Heart left ventricle (tissue), 16 donors: ENCODE data around the gene INO80. TPM values are rescaled to one million over a fixed set of nuclear protein-coding genes. Genes with fewer than 3 reads are reported as not detected.

Source experiments
- ATAC-seq, 4 donors: fragments of 200-7000 bp; cut with Tn5 transposase; one replicate each; pipeline ENCODE4 v1.9.1; 2020 to 2022; ENCODE audit warnings: moderate library complexity in 4 of 4, mild to moderate bottlenecking in 3 of 4, moderate number of reproducible peaks in 1 of 4
- DNase-seq, 5 donors: peaks; one replicate each; pipeline ENCODE4 v3.0.0-alpha.2; 2020
- H3K27ac ChIP-seq, 12 donors: fragments of 200-600 bp; sonication (generic) in 4 of 12; one replicate each; pipeline versions ENCODE4 v1.5.0 to v1.8.0; 2016 to 2022; ENCODE audit warnings: mild to moderate bottlenecking in 2 of 12
- H3K27me3 ChIP-seq, 9 donors: fragments of 200-600 bp; sonication (generic) in 2 of 9; one replicate each; pipeline versions ENCODE4 v1.5.1 to v1.8.0; 2016 to 2022; ENCODE audit warnings: mild to moderate bottlenecking in 3 of 9
- H3K36me3 ChIP-seq, 9 donors: fragments of 200-600 bp; sonication (generic) in 2 of 9; one replicate each; pipeline versions ENCODE4 v1.5.0 to v1.8.0; 2018 to 2022; ENCODE audit warnings: mild to moderate bottlenecking in 2 of 9
- H3K4me1 ChIP-seq, 12 donors: fragments of 200-600 bp; sonication (generic) in 4 of 12; one replicate each; pipeline versions ENCODE4 v1.5.0 to v1.8.0; 2016 to 2022; ENCODE audit warnings: mild to moderate bottlenecking in 3 of 12
- H3K4me3 ChIP-seq, 12 donors: fragments of 200-600 bp; sonication (generic) in 4 of 12; one replicate each; pipeline versions ENCODE4 v1.5.0 to v1.8.0; 2017 to 2022; ENCODE audit warnings: mild to moderate bottlenecking in 9 of 12, moderate library complexity in 4 of 12
- H3K9me3 ChIP-seq, 12 donors: fragments of 200-600 bp; sonication (generic) in 4 of 12; one replicate each; pipeline versions ENCODE4 v1.5.0 to v1.8.0; 2016 to 2022; ENCODE audit warnings: mild to moderate bottlenecking in 1 of 12
- POLR2A ChIP-seq, 2 donors: fragments of 450-650 bp; IDR thresholded peaks; one replicate each; pipeline ENCODE4 v1.6.1; 2017; ENCODE audit warnings: antibody characterized with exemption in 2 of 2, mild to moderate bottlenecking in 2 of 2, moderate library complexity in 2 of 2
- WGBS, 4 donors: extraction: QIAGEN DNeasy Blood & Tissue Kit in 2 of 4; methylation state at CpG; one replicate each; pipeline versions ENCODE4 v1.1.5 to v1.1.7; 2013 to 2018; 5-methylcytosine and 5-hydroxymethylcytosine counted together
- intact Hi-C, 10 donors: fragments of 100-400 bp; cut with DNase I; formaldehyde crosslinking; loops; one replicate each; pipeline versions ENCODE4 v1.11.1 to v1.14.2; 2022
- polyA plus RNA-seq, 2 donors: library from polyadenylated mRNA; stranded (reverse); fragments of 200-250 nt; gene quantifications; one replicate each; pipeline ENCODE4 v1.2.3, GENCODE V29; 2013
- total RNA-seq, 9 donors: library from RNA; depleted of rRNA in 2 of 9; stranded (reverse); fragments of >200 nt in 2 of 9; fragmentation: NEBNext Ultra II Directional in 3 of 9; extraction: Animal tissue kit (Norgen Biotek cat#: 25700) in 3 of 9; gene quantifications; one replicate each; pipeline versions ENCODE4 v1.1.0 to v1.2.4, GENCODE V29; 2016 to 2023
- TF ChIP-seq, protein P1 (sequence below), 12 donors: fragments of 200-600 bp; sonication (generic) in 4 of 12; IDR thresholded peaks; one replicate each; pipeline versions ENCODE4 v1.5.0 to v1.8.0; 2018 to 2022; ENCODE audit warnings: antibody characterized with exemption in 12 of 12, mild to moderate bottlenecking in 5 of 12
- donor health status: ischemic (EF 13 %, LVEDD 7.1; RV severe dilation, severe dysfunction).
- donor health status: healthy with polysubstance abuse.
- donor health status: DM: no; HTN: yes; CAD: no.
- donor health status: DM: no; HTN: no; CAD: no.
- donor health status: ischemic (EF 25% LVEDD 6.9; RV normal size, moderate dysfunction).
- donor health status: ischemic (EF 25% LVEDD 5.7; RV mildly dilated, moderate dysfunction).
- donor health status: healthy.
- donor health status: DM: yes; HTN: yes; CAD: no.
- donor health status: ischemic (EF 35%, LVEDD 5.7; RV mildly dilated, moderate dysfunction).
- donor health status: nonischemic (EF 11% LVEDD 7.7; RV severe dilation, severe dysfunction).
- donor health status: DM: yes; HTN: yes; CAD: no.
- donor health status: PGD.
- donor health status: ischemic (EF 29% LVEDD 5.4; RV normal size, mild dysfunction).
- donor health status: nonischemic (EF 23%, LVEDD 6.1; RV moderate dilation, normal function).

The INO80 gene
- total and polyA plus RNA-seq, 11 donors = 4.7 to 20.9 (median 12.6) TPM

DNA sequence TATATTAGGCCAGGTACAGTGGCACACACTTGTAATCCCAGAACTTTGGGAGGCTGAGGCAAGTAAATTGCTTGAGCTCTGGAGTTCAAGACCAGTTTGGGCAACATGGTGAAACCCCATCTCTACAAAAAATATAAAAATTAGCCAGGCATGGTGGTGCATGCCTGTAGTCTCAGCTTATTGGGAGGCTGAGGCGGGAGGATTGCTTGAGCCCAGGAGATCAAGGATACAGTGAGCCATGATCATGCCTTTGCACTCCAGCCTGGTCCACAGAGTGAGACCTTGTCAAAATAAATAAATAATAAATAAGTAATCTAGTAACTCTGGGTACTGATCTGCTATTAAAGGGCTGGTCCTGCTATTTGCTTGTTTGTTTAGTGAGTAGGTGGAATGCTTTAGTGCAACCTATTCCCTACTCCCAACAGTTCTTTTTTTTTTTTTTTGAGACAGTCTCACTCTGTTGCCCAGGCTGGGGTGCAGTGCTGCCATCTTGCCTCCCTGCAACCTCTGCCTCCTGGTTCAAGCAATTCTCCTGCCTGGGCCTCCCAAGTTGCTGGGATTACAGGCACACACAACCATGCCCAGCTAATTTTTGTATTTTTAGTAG lies 9.1 kb upstream of the INO80 start:
- Histone ChIP-seq H3K36me3 (no peaks in the 10 kb centered on the region), H3K4me3 (no peak overlapping the region), H3K27me3 (peaks cover 0 to 16% (median 0%) of the 10 kb centered on the region in 9 donors), H3K4me1 (no peaks in the 10 kb centered on the region), H3K9me3 (peaks cover 0 to 3% (median 0%) of the 10 kb centered on the region in 12 donors), H3K27ac (no peak overlapping the region)
- TF ChIP-seq, protein P1, sequence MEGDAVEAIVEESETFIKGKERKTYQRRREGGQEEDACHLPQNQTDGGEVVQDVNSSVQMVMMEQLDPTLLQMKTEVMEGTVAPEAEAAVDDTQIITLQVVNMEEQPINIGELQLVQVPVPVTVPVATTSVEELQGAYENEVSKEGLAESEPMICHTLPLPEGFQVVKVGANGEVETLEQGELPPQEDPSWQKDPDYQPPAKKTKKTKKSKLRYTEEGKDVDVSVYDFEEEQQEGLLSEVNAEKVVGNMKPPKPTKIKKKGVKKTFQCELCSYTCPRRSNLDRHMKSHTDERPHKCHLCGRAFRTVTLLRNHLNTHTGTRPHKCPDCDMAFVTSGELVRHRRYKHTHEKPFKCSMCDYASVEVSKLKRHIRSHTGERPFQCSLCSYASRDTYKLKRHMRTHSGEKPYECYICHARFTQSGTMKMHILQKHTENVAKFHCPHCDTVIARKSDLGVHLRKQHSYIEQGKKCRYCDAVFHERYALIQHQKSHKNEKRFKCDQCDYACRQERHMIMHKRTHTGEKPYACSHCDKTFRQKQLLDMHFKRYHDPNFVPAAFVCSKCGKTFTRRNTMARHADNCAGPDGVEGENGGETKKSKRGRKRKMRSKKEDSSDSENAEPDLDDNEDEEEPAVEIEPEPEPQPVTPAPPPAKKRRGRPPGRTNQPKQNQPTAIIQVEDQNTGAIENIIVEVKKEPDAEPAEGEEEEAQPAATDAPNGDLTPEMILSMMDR (IDR thresholded peaks at IDR 0.05) = no peak
- no peak for TF ChIP-seq POLR2A (IDR thresholded peaks at IDR 0.05)
- WGBS, 4 donors = 87 to 93% (median 92%) methylated on average over 1 of the region's 1 CpG
- intact Hi-C loops = no loop called here
- ATAC-seq (no peak), DNase-seq (no peak)

DNA sequence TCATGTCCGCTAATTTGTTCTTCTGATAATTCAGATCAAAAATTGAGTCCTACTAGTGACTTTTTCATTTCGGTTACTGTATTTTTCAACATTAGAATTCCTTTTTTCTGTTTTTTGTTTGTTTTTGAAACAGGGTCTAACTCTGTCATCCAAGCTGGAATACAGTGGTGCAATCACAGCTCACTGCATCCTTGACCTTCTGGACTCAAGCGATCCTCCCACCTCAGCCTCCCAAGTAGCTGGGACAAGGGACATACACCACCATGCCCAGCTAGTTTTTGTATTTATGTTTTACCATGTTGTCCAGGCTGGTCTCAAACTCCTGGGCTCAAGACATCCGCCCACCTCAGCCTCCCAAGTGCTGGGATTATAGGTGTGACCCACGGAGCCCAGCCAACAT lies 8.0 kb upstream of the INO80 start:
- TF ChIP-seq, protein P1 (IDR thresholded peaks at IDR 0.05) = no peak
- TF ChIP-seq POLR2A (IDR thresholded peaks at IDR 0.05) = no peak
- Histone ChIP-seq H3K36me3 (no peaks in the 10 kb centered on the region), H3K4me3 (no peak overlapping the region), H3K9me3 (no peaks in the 10 kb centered on the region), H3K4me1 (no peaks in the 10 kb centered on the region), H3K27ac (no peak overlapping the region), H3K27me3 (peaks cover 0 to 16% (median 0%) of the 10 kb centered on the region in 9 donors)
- DNase-seq (no peak), ATAC-seq (no peak)
- 89 to 94% (median 92%) methylated on average over 5 of the region's 5 CpGs for WGBS, 4 donors
- intact Hi-C loops = no loop called here

DNA sequence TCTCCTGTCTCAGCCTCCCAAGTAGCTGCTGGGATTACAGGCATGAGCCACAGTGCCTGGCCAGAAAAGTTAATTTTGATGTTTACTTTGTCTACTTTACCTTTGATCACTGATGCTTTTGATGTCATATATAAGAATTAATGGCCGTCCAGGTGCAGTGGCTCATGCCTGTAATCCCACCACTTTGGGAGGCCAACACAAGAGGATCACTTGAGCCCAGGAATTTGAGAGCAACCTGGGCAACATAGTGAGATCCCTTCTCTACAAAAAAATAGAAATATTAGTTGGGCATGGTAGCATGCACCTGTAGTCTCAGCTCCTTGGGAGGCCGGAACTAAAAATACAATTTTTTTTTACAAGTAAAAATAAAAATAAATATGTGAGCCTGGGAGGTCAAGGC lies 6.8 kb upstream of the INO80 start:
- ATAC-seq = no peak
- 76 to 88% (median 81%) methylated on average over 2 of the region's 2 CpGs for WGBS, 4 donors
- H3K27me3 ChIP-seq = peaks cover 0 to 16% (median 0%) of the 10 kb centered on the region in 9 donors

DNA sequence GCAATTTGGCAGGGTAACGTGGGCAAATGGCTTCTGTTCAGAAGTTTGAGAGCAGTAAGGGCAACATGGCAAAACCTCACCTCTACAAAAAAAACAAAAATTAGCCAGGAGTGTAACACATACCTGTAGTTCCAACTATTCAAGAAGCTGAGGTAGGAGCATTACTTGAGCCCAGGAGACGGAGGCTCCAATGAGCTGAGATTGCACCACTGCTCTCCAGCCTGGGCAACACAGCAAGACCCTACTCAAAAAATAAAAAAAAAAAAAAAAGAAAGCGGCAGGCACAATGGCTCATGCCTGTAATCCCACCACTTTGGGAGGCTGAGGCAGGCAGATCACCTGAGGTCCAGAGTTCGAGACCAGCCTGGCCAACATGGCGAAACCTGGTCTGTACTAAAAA lies 5.9 kb upstream of the INO80 start:
- intact Hi-C loops = no loop called here
- no peaks in the 10 kb centered on the region for H3K36me3 ChIP-seq
- H3K27me3 ChIP-seq = peaks cover 0 to 16% (median 0%) of the 10 kb centered on the region in 9 donors
- no peak overlapping the region for H3K27ac ChIP-seq
- DNase-seq (no peak), ATAC-seq (no peak)
- 78 to 92% (median 87%) methylated on average over 5 of the region's 5 CpGs for WGBS, 4 donors
- no peak for TF ChIP-seq POLR2A (IDR thresholded peaks at IDR 0.05)
- TF ChIP-seq, protein P1 (IDR thresholded peaks at IDR 0.05) = no peak
- H3K4me1 ChIP-seq = peaks cover 0 to 5% (median 2%) of the 10 kb centered on the region in 12 donors
- no peaks in the 10 kb centered on the region for H3K9me3 ChIP-seq
- no peak overlapping the region for H3K4me3 ChIP-seq

More for the DNA sequence above, 6.8 kb upstream of the INO80 start:
- no peaks in the 10 kb centered on the region for H3K36me3 ChIP-seq
- no peak overlapping the region for H3K27ac ChIP-seq
- no peak for DNase-seq
- TF ChIP-seq, protein P1 (IDR thresholded peaks at IDR 0.05) = no peak
- H3K9me3 ChIP-seq = no peaks in the 10 kb centered on the region
- H3K4me3 ChIP-seq = no peak overlapping the region
- intact Hi-C loops = no loop called here
- no peaks in the 10 kb centered on the region for H3K4me1 ChIP-seq
